Trophoblast cell (in vitro differentiated cells and primary cell): ENCODE measurements around the gene KLHL2.
A peak's percentile ranks its signal among the peaks of the same experiment; 100 is the strongest.
"Not testable (repeated sequence)": the region's sequence is repeated elsewhere in the genome, so short reads cannot be mapped to it uniquely, and the experiment has no call there.

Experiments
- DNase-seq, 2 donors: peaks; one replicate each; pipeline ENCODE4 v3.0.0-alpha.2; 2016
- H2AFZ ChIP-seq: 2 replicates; pipeline ENCODE4 v1.6.1; 2013; ENCODE audit warnings: low read length, moderate library complexity, mild to moderate bottlenecking; ENCODE audit not compliant: insufficient read depth, poor library complexity
- H2AK5ac ChIP-seq: 2 replicates; pipeline ENCODE4 v1.6.1; 2013; ENCODE audit warnings: mild to moderate bottlenecking, low read length
- H2BK120ac ChIP-seq: 2 replicates; pipeline ENCODE4 v1.6.1; 2013; ENCODE audit warnings: low read length, mild to moderate bottlenecking, moderate library complexity; ENCODE audit not compliant: insufficient read depth, poor library complexity
- H2BK12ac ChIP-seq: 2 replicates; pipeline ENCODE4 v1.6.1; 2013; ENCODE audit warnings: mild to moderate bottlenecking, low read length, moderate library complexity
- H2BK5ac ChIP-seq: 2 replicates; pipeline ENCODE4 v1.6.1; 2013; ENCODE audit warnings: low read length, low read depth, moderate library complexity, mild to moderate bottlenecking; ENCODE audit not compliant: poor library complexity
- H3K14ac ChIP-seq: 2 replicates; pipeline ENCODE4 v1.6.1; 2013; ENCODE audit warnings: mild to moderate bottlenecking, low read length
- H3K18ac ChIP-seq: 2 replicates; pipeline ENCODE4 v1.6.1; 2013; ENCODE audit warnings: mild to moderate bottlenecking, low read length
- H3K23ac ChIP-seq: 2 replicates; pipeline ENCODE4 v1.6.1; 2013; ENCODE audit warnings: low read length
- H3K27ac ChIP-seq: 2 replicates; pipeline ENCODE4 v1.5.1; 2013; ENCODE audit warnings: low read depth, mild to moderate bottlenecking, inconsistent platforms, low read length, moderate library complexity
- H3K27me3 ChIP-seq: 2 replicates; pipeline ENCODE4 v1.6.1; 2013; ENCODE audit warnings: inconsistent platforms, mild to moderate bottlenecking, low read length, moderate library complexity; ENCODE audit not compliant: insufficient read depth
- H3K36me3 ChIP-seq, 2 experiments: 1 replicate in 1 of 2; 2 replicates in 1 of 2; pipeline ENCODE4 v1.6.1; 2013; ENCODE audit warnings: low read length in 2 of 2, mild to moderate bottlenecking in 2 of 2, moderate library complexity in 1 of 2; ENCODE audit not compliant: insufficient read depth in 2 of 2, control insufficient read depth in 1 of 2
- H3K4ac ChIP-seq: 2 replicates; pipeline ENCODE4 v1.6.1; 2013; ENCODE audit warnings: low read depth, mild to moderate bottlenecking, low read length, moderate library complexity
- H3K4me1 ChIP-seq, 2 experiments: 1 replicate in 1 of 2; 2 replicates in 1 of 2; pipeline ENCODE4 v1.6.1; 2013; ENCODE audit warnings: low read length in 2 of 2, mild to moderate bottlenecking in 2 of 2, moderate library complexity in 1 of 2; ENCODE audit not compliant: insufficient read depth in 2 of 2, control insufficient read depth in 1 of 2
- H3K4me2 ChIP-seq: 2 replicates; pipeline ENCODE4 v1.6.1; 2013; ENCODE audit warnings: inconsistent platforms, mild to moderate bottlenecking, low read length, moderate library complexity
- H3K4me3 ChIP-seq: 2 replicates; pipeline ENCODE4 v1.5.1; 2013; ENCODE audit warnings: mild to moderate bottlenecking, low read depth, low read length, inconsistent platforms
- H3K79me1 ChIP-seq: one replicate; pipeline ENCODE4 v1.6.1; 2013; ENCODE audit warnings: low read length
- H3K79me2 ChIP-seq: 2 replicates; pipeline ENCODE4 v1.6.1; 2013; ENCODE audit warnings: low read length, mild to moderate bottlenecking; ENCODE audit not compliant: control insufficient read depth, insufficient read depth, poor library complexity
- H3K9ac ChIP-seq: 2 replicates; pipeline ENCODE4 v1.6.1; 2013; ENCODE audit warnings: mild to moderate bottlenecking, low read length
- H3K9me3 ChIP-seq: 2 replicates; pipeline ENCODE4 v1.6.1; 2013; ENCODE audit warnings: low read depth, mild to moderate bottlenecking, control low read depth, inconsistent platforms, low read length; ENCODE audit not compliant: insufficient read depth
- H4K12ac ChIP-seq: 2 replicates; pipeline ENCODE4 v1.6.1; 2013; ENCODE audit warnings: low read depth, mild to moderate bottlenecking, low read length, moderate library complexity
- H4K8ac ChIP-seq: 2 replicates; pipeline ENCODE4 v1.6.1; 2013; ENCODE audit warnings: low read depth, mild to moderate bottlenecking, low read length, moderate library complexity
- H4K91ac ChIP-seq: one replicate; pipeline ENCODE4 v1.6.1; 2013; ENCODE audit warnings: low read depth, mild to moderate bottlenecking, low read length, moderate library complexity
- WGBS: extraction: QIAGEN DNeasy Blood & Tissue Kit; methylation state at CpG from one replicate; pipeline ENCODE4 v1.1.7; 2013; ENCODE audit warnings: missing lambda C conversion rate; ENCODE audit not compliant: insufficient read length, insufficient coverage; ENCODE audit errors: extremely low coverage; 5-methylcytosine and 5-hydroxymethylcytosine counted together

The KLHL2 gene

GRCh38 chr4:165335163-165335703 lies 127.9 kb downstream of the KLHL2 start:
- Histone ChIP-seq H2BK12ac (no peak overlapping the region), H3K4ac (peak overlapping the region; percentile 58), H3K27ac (no peak overlapping the region), H3K23ac (no peak overlapping the region), H3K27me3 (no peaks in the 10 kb centered on the region), H3K18ac (no peak overlapping the region), H4K12ac (no peak overlapping the region), H3K4me3 (no peak overlapping the region), H3K4me2 (no peak overlapping the region), H4K91ac (no peak overlapping the region), H3K36me3 (peaks cover 14 to 23% of the 10 kb centered on the region in 2 experiments), H3K9ac (no peak overlapping the region), H2BK120ac (no peak overlapping the region), H3K4me1 (peaks cover 6% of the 10 kb centered on the region in 2 experiments), H3K79me1 (no peaks in the 10 kb centered on the region), H2AK5ac (no peak overlapping the region), H3K9me3 (no peaks in the 10 kb centered on the region), H4K8ac (no peak overlapping the region), H2BK5ac (no peak overlapping the region), H3K79me2 (peaks cover 11% of the 10 kb centered on the region), H2AFZ (no peak overlapping the region), H3K14ac (no peak overlapping the region)
- WGBS: no CpG with 5 or more reads among the region's 3 CpGs
- DNase-seq: no peak

GRCh38 chr4:165336743-165337142 lies 129.4 kb downstream of the KLHL2 start:
- DNase-seq: no peak
- H4K91ac ChIP-seq: no peak overlapping the region
- H4K8ac ChIP-seq: no peak overlapping the region
- no peak overlapping the region for H3K23ac ChIP-seq
- peaks cover 3% of the 10 kb centered on the region for H3K79me2 ChIP-seq
- H3K18ac ChIP-seq: no peak overlapping the region
- H3K9me3 ChIP-seq: no peaks in the 10 kb centered on the region
- no peaks in the 10 kb centered on the region for H3K27me3 ChIP-seq
- H3K27ac ChIP-seq: no peak overlapping the region
- no peak overlapping the region for H3K9ac ChIP-seq
- no peak overlapping the region for H4K12ac ChIP-seq
- no peak overlapping the region for H3K4ac ChIP-seq
- H3K4me2 ChIP-seq: no peak overlapping the region
- no peaks in the 10 kb centered on the region for H3K4me1 ChIP-seq
- no peak overlapping the region for H2BK120ac ChIP-seq
- H3K4me3 ChIP-seq: no peak overlapping the region
- H3K36me3 ChIP-seq: peaks cover 8 to 20% of the 10 kb centered on the region in 2 experiments
- H2AK5ac ChIP-seq: no peak overlapping the region
- no peaks in the 10 kb centered on the region for H3K79me1 ChIP-seq
- no peak overlapping the region for H2AFZ ChIP-seq
- H2BK12ac ChIP-seq: no peak overlapping the region
- no peak overlapping the region for H2BK5ac ChIP-seq
- H3K14ac ChIP-seq: no peak overlapping the region
- WGBS: no CpG with 5 or more reads among the region's 6 CpGs

- H3K27me3 ChIP-seq, H3K18ac ChIP-seq, H3K4ac ChIP-seq, H3K79me1 ChIP-seq, H3K14ac ChIP-seq, H3K27ac ChIP-seq, H3K9ac ChIP-seq, H2BK120ac ChIP-seq, H3K9me3 ChIP-seq, H2BK5ac ChIP-seq, H3K23ac ChIP-seq, H3K4me2 ChIP-seq, H3K4me1 ChIP-seq, H4K8ac ChIP-seq, H3K4me3 ChIP-seq, DNase-seq, H4K91ac ChIP-seq, H4K12ac ChIP-seq, H3K79me2 ChIP-seq, H2BK12ac ChIP-seq, H2AFZ ChIP-seq, H2AK5ac ChIP-seq: not testable (repeated sequence)
- WGBS: no CpG with 5 or more reads among the region's 5 CpGs
- peaks cover 7 to 13% of the 10 kb centered on the region in 2 experiments for H3K36me3 ChIP-seq
Measured at GRCh38 chr4:165342340-165342739, 135.0 kb downstream of the KLHL2 start.

DNA sequence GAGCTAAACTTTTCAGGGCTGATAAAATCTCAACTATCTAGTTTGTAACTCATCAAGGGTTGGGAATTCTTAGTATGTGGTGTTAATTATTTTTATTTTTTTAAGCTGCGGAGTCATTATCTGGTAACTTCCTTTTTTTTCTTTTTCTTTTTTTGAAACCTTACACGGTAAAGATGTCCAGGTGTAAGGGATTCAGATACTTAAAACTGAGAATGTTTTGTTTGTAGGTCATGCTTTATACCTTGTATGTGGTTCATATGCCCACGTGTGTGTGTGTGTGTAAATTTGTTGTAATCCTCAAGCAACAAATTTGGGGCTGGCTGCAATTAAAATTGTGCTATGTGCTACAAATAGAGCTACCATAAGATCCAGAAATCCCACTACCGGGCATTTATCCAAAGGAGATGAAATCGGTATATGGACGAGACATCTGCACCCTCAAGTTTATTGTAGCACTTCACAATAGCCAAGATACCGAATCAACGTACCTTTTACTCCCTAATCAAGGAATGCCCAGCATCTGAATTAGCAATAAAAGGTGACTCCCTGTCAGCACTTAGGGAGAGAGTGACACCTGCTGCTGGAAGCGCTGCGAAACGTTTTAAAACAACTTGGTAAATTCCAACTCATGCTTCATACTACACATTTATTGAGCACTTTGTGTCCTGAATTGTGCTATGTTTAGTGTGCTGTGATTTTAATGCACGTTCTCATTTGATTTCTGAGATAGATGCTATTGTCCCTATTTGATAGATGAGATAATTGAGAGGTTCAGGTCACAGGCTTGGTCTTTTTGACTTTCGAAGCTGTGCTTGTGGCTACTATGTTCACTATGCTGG lies 136.2 kb downstream of the KLHL2 start:
- Histone ChIP-seq H2AFZ (no peak overlapping the region), H2BK120ac (no peak overlapping the region), H2AK5ac (no peak overlapping the region), H4K8ac (no peak overlapping the region), H3K79me2 (no peaks in the 10 kb centered on the region), H3K18ac (no peak overlapping the region), H3K4me2 (no peak overlapping the region), H3K4ac (no peak overlapping the region), H4K91ac (no peak overlapping the region), H2BK12ac (no peak overlapping the region), H3K27me3 (no peaks in the 10 kb centered on the region), H3K23ac (no peak overlapping the region), H3K14ac (no peak overlapping the region), H3K9ac (no peak overlapping the region), H3K36me3 (peaks cover 7 to 13% of the 10 kb centered on the region in 2 experiments), H3K9me3 (no peaks in the 10 kb centered on the region), H2BK5ac (no peak overlapping the region), H3K79me1 (no peaks in the 10 kb centered on the region), H3K4me3 (no peak overlapping the region), H4K12ac (no peak overlapping the region), H3K4me1 (no peaks in the 10 kb centered on the region), H3K27ac (no peak overlapping the region)
- no CpG with 5 or more reads among the region's 13 CpGs for WGBS
- DNase-seq: peak; percentile 46 to 68
